Neural cell (in vitro differentiated cells): ENCODE measurements around the gene PRR33. TPM values are rescaled to one million over a fixed set of nuclear protein-coding genes. Genes with fewer than 3 reads are reported as not detected.

Experiments used
- H2AFZ ChIP-seq: fragments of 200-600, 300-800 bp; sonication (generic), shearing (Covaris generic); 2 replicates; pipeline ENCODE4 v1.6.0; 2014; ENCODE audit warnings: low read depth, mild to moderate bottlenecking, antibody characterized with exemption, low read length, moderate library complexity
- H3F3A ChIP-seq: fragments of 200-600 bp; shearing (Covaris generic); 2 replicates; pipeline ENCODE4 v1.6.1; 2016; ENCODE audit warnings: mild to moderate bottlenecking, moderate library complexity, mixed read lengths, antibody characterized with exemption, low read length; ENCODE audit not compliant: insufficient read depth, poor library complexity, severe bottlenecking
- H3K27ac ChIP-seq: fragments of 200-600, 300-800 bp; sonication (generic), shearing (Covaris generic); 2 replicates; pipeline ENCODE4 v1.5.1; 2014; ENCODE audit warnings: mild to moderate bottlenecking, low read length, moderate library complexity
- H3K27me3 ChIP-seq: fragments of 300-800, 200-600 bp; sonication (generic), shearing (Covaris generic); 2 replicates; pipeline ENCODE4 v1.6.0; 2014; ENCODE audit warnings: mild to moderate bottlenecking, low read depth, low read length, moderate library complexity; ENCODE audit not compliant: insufficient read depth
- H3K36me3 ChIP-seq: fragments of 300-800, 200-600 bp; sonication (generic), shearing (Covaris generic); 2 replicates; pipeline ENCODE4 v1.5.1; 2014; ENCODE audit warnings: mild to moderate bottlenecking, antibody characterized with exemption, low read length, moderate library complexity; ENCODE audit not compliant: insufficient read depth
- H3K4me2 ChIP-seq: fragments of 300-800, 200-600 bp; sonication (generic), shearing (Covaris generic); 2 replicates; pipeline ENCODE4 v1.6.0; 2014; ENCODE audit warnings: mild to moderate bottlenecking, low read length
- H3K4me3 ChIP-seq: fragments of 300-800, 200-600 bp; sonication (generic), shearing (Covaris generic); 2 replicates; pipeline ENCODE4 v1.5.1; 2014; ENCODE audit warnings: mild to moderate bottlenecking, low read length, moderate library complexity
- H3K79me2 ChIP-seq: fragments of 200-600 bp; shearing (Covaris generic); replicated peaks from 2 replicates; pipeline ENCODE4 v1.6.0; 2014; ENCODE audit warnings: mild to moderate bottlenecking, low read length, moderate library complexity; ENCODE audit not compliant: insufficient read depth
- H3K9ac ChIP-seq: fragments of 300-800, 200-600 bp; sonication (generic), shearing (Covaris generic); 2 replicates; pipeline ENCODE4 v1.6.1; 2016; ENCODE audit warnings: mild to moderate bottlenecking, low read length, mixed read lengths
- H3K9me2 ChIP-seq: fragments of 200-600 bp; shearing (Covaris generic); 2 replicates; pipeline ENCODE4 v1.6.1; 2016; ENCODE audit warnings: mild to moderate bottlenecking, low read length, mixed read lengths; ENCODE audit not compliant: insufficient read depth
- H3K9me3 ChIP-seq: fragments of 200-600, 300-800 bp; sonication (generic), shearing (Covaris generic); 2 replicates; pipeline ENCODE4 v1.6.1; 2016; ENCODE audit warnings: mild to moderate bottlenecking, mixed run types, low read length, moderate library complexity, mixed read lengths
- H4K20me1 ChIP-seq: fragments of 200-600 bp; shearing (Covaris generic); 2 replicates; pipeline ENCODE4 v1.6.1; 2016; ENCODE audit warnings: mild to moderate bottlenecking, mixed run types; ENCODE audit not compliant: insufficient read depth
- CTCF ChIP-seq: fragments of 450-650 bp; IDR thresholded peaks from 2 replicates; pipeline ENCODE4 v1.5.1; 2014; ENCODE audit warnings: antibody characterized with exemption, mild to moderate bottlenecking, moderate library complexity; ENCODE audit not compliant: poor library complexity, severe bottlenecking
- EP300 ChIP-seq: fragments of 450-650 bp; conservative IDR thresholded peaks from 2 replicates; pipeline ENCODE4 v1.6.1; 2014; ENCODE audit warnings: antibody characterized with exemption, mild to moderate bottlenecking, moderate library complexity; ENCODE audit not compliant: poor library complexity, severe bottlenecking
- EZH2 ChIP-seq: fragments of 200-600, 300-800 bp; shearing (Covaris generic), sonication (generic); IDR thresholded peaks from 2 replicates; pipeline ENCODE4 v1.6.1; 2014; ENCODE audit warnings: antibody characterized with exemption, low read length, borderline replicate concordance, mild to moderate bottlenecking; ENCODE audit not compliant: insufficient read depth, poor library complexity, severe bottlenecking
- MXI1 ChIP-seq: fragments of 450-650 bp; conservative IDR thresholded peaks from 2 replicates; pipeline ENCODE4 v1.6.1; 2014; ENCODE audit warnings: antibody characterized with exemption, mild to moderate bottlenecking; ENCODE audit not compliant: poor library complexity, severe bottlenecking
- POLR2AphosphoS5 ChIP-seq: IDR thresholded peaks from 2 replicates; pipeline ENCODE4 v1.6.1; 2012
- RAD21 ChIP-seq: fragments of 450-650 bp; conservative IDR thresholded peaks from 2 replicates; pipeline ENCODE4 v1.6.1; 2014; ENCODE audit warnings: antibody characterized with exemption, mild to moderate bottlenecking, moderate library complexity
- REST ChIP-seq: IDR thresholded peaks from 2 replicates; pipeline ENCODE4 v1.6.1; 2012; ENCODE audit warnings: borderline replicate concordance
- SMC3 ChIP-seq: fragments of 450-650 bp; conservative IDR thresholded peaks from 2 replicates; pipeline ENCODE4 v1.6.1; 2014; ENCODE audit warnings: antibody characterized with exemption, mild to moderate bottlenecking, moderate library complexity; ENCODE audit not compliant: poor library complexity
- TAF1 ChIP-seq: IDR thresholded peaks from 2 replicates; pipeline ENCODE4 v1.6.1; 2012; ENCODE audit warnings: low read depth
- polyA plus RNA-seq: library from polyadenylated mRNA; depleted of rRNA; stranded (reverse); fragments of >200 nt; gene quantifications from 2 replicates; pipeline ENCODE4 v1.2.3, GENCODE V29; 2014

Gene PRR33
- polyA plus RNA-seq, 1 donor from 2014 or later, result not detected

- H2AFZ ChIP-seq, result no peak overlapping the region
- no peak overlapping the region for H3K4me3 ChIP-seq
- H3F3A ChIP-seq, result no peaks in the 10 kb centered on the region
- TF ChIP-seq REST (no peak), POLR2AphosphoS5 (no peak), MXI1 (no peak), EP300 (no peak), CTCF (no peak), RAD21 (no peak), SMC3 (no peak), TAF1 (no peak), EZH2 (no peak)
- H4K20me1 ChIP-seq, result no peaks in the 10 kb centered on the region
- H3K36me3 ChIP-seq, result no peaks in the 10 kb centered on the region
- H3K79me2 ChIP-seq, result no peaks in the 10 kb centered on the region
- no peak overlapping the region for H3K9ac ChIP-seq
- no peaks in the 10 kb centered on the region for H3K9me2 ChIP-seq
- H3K9me3 ChIP-seq, result no peaks in the 10 kb centered on the region
- H3K27me3 ChIP-seq, result no peaks in the 10 kb centered on the region
- H3K27ac ChIP-seq, result no peak overlapping the region
- H3K4me2 ChIP-seq, result no peak overlapping the region
Observed at GRCh38 chr11:1899686-1900085, 8.0 kb upstream of the PRR33 start.

GRCh38 chr11:1899090-1899489, 7.4 kb upstream of the PRR33 start:
- TF ChIP-seq POLR2AphosphoS5 (no peak), RAD21 (no peak), EZH2 (no peak), SMC3 (no peak), TAF1 (no peak), CTCF (no peak), REST (no peak), MXI1 (no peak), EP300 (no peak)

More at GRCh38 chr11:1899090-1899489, 7.4 kb upstream of the PRR33 start:
- Histone ChIP-seq H3K4me3 (no peak overlapping the region), H3K4me2 (no peak overlapping the region), H3K36me3 (no peaks in the 10 kb centered on the region), H3K9me2 (no peaks in the 10 kb centered on the region), H3F3A (no peaks in the 10 kb centered on the region), H3K27me3 (no peaks in the 10 kb centered on the region), H3K9me3 (no peaks in the 10 kb centered on the region), H4K20me1 (no peaks in the 10 kb centered on the region), H3K9ac (no peak overlapping the region), H3K27ac (no peak overlapping the region), H3K79me2 (no peaks in the 10 kb centered on the region), H2AFZ (no peak overlapping the region)
